Measurements from ENCODE around the gene NFATC1. TPM values are rescaled to one million over a fixed set of nuclear protein-coding genes. Genes with fewer than 3 reads are reported as not detected.

NFATC1 gene
- total RNA-seq, 4 donors from 2014 or later = 7.1 to 74.7 (median 28.4) TPM

DNA sequence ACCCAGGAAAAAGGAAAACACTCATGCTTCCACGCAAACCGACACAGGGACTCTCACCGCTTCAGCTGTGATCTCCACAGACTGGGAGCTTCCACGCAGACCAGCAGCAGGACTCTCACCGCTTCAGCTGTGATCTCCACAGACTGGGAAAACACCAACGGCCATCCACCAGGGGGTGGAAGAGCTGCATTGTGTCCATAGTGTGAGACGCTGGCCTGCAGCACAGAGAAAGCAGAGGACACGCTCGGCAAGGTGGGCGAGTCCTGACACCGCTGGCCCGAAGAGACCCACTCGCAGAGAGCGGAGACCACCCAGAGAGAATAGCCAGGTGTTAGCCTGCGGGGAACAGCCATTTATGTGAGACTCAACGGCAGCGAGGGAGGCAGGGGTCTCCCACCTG, 42.5 kb upstream of the NFATC1 start:
- H3K9me3 ChIP-seq = no peaks in the 10 kb centered on the region
- H3K36me3 ChIP-seq = peaks cover 0 to 40% of the 10 kb centered on the region in 2 donors
- H3K27ac ChIP-seq = no peak overlapping the region
- intact Hi-C loops (cut with DNase I; ENCODE audit: low total_unique reads) (no loop called here), in situ Hi-C loops (cut with MboI; ENCODE audit: low sequenced_read_pairs in 4 of 4) (no loop called here)
- no peak overlapping the region for H3K4me3 ChIP-seq
- H3K27me3 ChIP-seq = no peaks in the 10 kb centered on the region
- DNase-seq (no peak), ATAC-seq (no peak)
- no peaks in the 10 kb centered on the region for H3K4me1 ChIP-seq
- TF ChIP-seq, protein P1, sequence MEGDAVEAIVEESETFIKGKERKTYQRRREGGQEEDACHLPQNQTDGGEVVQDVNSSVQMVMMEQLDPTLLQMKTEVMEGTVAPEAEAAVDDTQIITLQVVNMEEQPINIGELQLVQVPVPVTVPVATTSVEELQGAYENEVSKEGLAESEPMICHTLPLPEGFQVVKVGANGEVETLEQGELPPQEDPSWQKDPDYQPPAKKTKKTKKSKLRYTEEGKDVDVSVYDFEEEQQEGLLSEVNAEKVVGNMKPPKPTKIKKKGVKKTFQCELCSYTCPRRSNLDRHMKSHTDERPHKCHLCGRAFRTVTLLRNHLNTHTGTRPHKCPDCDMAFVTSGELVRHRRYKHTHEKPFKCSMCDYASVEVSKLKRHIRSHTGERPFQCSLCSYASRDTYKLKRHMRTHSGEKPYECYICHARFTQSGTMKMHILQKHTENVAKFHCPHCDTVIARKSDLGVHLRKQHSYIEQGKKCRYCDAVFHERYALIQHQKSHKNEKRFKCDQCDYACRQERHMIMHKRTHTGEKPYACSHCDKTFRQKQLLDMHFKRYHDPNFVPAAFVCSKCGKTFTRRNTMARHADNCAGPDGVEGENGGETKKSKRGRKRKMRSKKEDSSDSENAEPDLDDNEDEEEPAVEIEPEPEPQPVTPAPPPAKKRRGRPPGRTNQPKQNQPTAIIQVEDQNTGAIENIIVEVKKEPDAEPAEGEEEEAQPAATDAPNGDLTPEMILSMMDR (IDR thresholded peaks at IDR 0.05 in 4 of 5, conservative IDR thresholded peaks at IDR 0.05 in 1 of 5) = no peak
- TF ChIP-seq POLR2A (IDR thresholded peaks at IDR 0.05) = no peak

DNA sequence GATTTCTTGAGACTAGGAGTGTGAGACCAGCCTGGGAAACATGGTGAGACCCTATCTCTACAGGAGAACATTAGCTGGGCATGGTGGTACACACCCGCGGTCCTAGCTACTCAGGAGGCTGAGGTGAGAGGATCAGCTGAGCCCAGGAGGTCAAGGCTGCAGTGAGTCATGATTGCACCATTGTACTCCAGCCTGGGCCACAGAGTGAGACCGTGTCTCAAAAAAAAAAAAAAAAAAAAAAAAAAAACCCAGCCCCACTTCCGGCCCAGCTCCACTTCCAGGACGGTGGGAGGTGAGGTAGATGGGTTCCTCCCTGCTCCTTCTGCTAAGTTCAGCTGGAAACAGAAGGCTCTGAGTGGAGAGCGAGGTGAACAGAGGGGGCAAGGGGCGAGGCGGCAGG, 41.4 kb upstream of the NFATC1 start:
- H3K4me3 ChIP-seq = no peak overlapping the region
- no peak for ATAC-seq
- intact Hi-C loops (cut with DNase I; ENCODE audit: low total_unique reads) = no loop called here
- H3K36me3 ChIP-seq = peaks cover 0 to 34% of the 10 kb centered on the region in 2 donors
- H3K27ac ChIP-seq = no peak overlapping the region
- H3K4me1 ChIP-seq = no peaks in the 10 kb centered on the region
- no peak for TF ChIP-seq POLR2A (IDR thresholded peaks at IDR 0.05)
- TF ChIP-seq, protein P1 (IDR thresholded peaks at IDR 0.05 in 4 of 5, conservative IDR thresholded peaks at IDR 0.05 in 1 of 5) = no peak
- in situ Hi-C loops (cut with MboI; ENCODE audit: low sequenced_read_pairs in 4 of 4) = no loop called here
- H3K9me3 ChIP-seq = no peaks in the 10 kb centered on the region
- H3K27me3 ChIP-seq = no peaks in the 10 kb centered on the region
- no peak for DNase-seq

DNA sequence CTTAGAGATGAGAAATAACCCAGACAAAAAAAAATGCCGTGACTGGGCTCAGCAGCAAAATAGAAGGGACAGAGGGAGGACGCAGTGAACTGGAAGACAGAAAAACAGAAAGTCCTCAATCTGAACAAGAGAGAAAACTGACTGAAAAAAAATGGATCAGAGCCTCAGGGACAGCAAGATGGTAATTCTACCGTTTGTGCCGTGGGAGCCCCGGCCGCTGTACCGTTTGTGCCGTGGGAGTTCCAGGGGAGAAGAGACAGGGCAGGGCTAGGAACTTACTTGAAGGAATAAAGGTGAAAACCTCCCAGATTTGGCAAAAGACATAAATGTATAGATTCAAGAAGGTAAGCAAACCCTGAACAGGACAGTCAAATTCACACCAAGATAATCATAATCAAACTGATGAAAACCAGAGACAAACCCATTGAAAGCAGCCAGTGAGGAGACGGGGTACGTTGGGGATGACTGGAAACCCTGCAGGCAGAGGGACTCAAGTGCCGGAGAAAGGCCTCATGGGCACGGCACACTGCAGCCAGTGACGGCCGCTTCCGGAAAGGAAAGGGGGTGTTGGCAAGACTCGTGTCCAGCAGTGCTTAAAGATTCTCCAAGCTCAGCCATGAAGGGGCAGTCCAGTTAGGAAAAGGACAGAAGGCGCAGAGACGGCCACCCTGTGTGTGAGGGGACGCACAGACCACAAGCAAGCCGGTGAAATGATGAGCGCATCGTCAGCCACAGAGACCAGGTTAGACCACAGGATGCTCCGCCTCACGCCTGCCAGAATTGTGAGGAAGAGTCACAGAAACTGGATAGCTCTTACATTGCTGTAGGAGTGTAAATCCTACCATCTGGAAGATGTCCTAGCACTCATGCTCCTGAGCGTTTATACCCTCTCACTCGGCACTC, 40.0 kb upstream of the NFATC1 start:
- ATAC-seq (no peak), DNase-seq (no peak)
- H3K9me3 ChIP-seq = no peaks in the 10 kb centered on the region
- H3K27ac ChIP-seq = no peak overlapping the region
- TF ChIP-seq, protein P1 (IDR thresholded peaks at IDR 0.05 in 4 of 5, conservative IDR thresholded peaks at IDR 0.05 in 1 of 5) = no peak
- TF ChIP-seq POLR2A (IDR thresholded peaks at IDR 0.05) = no peak
- in situ Hi-C loops (cut with MboI; ENCODE audit: low sequenced_read_pairs in 4 of 4) = no loop called here
- peaks cover 0 to 37% of the 10 kb centered on the region in 2 donors for H3K36me3 ChIP-seq
- H3K27me3 ChIP-seq = no peaks in the 10 kb centered on the region
- no peaks in the 10 kb centered on the region for H3K4me1 ChIP-seq
- H3K4me3 ChIP-seq = no peak overlapping the region
- intact Hi-C loops (cut with DNase I; ENCODE audit: low total_unique reads) = no loop called here

DNA sequence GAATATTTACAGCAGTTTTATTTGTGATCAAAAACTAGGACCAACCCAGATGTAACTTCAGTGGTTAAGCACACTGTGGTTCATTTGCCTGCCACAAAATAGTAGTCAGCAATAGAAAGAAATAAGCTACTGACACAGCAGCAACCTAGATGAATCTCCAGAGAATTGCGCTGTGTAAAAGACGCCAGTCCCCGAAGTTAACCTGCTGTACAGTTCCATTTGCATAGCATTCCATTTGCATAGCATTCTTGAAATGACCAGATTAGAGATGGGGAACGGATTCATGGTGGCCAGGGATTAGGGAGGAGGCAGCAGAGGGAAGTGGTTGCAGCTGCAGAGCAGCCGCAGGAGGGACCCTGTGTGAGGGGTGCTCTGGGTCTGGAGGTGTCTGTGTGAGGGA, 39.3 kb upstream of the NFATC1 start:
- in situ Hi-C loops (cut with MboI; ENCODE audit: low sequenced_read_pairs in 4 of 4) (no loop called here), intact Hi-C loops (cut with DNase I; ENCODE audit: low total_unique reads) (no loop called here)
- TF ChIP-seq, protein P1 (IDR thresholded peaks at IDR 0.05 in 4 of 5, conservative IDR thresholded peaks at IDR 0.05 in 1 of 5) = no peak
- TF ChIP-seq POLR2A (IDR thresholded peaks at IDR 0.05) = no peak
- Histone ChIP-seq H3K36me3 (peaks cover 0 to 45% of the 10 kb centered on the region in 2 donors), H3K9me3 (no peaks in the 10 kb centered on the region), H3K27ac (no peak overlapping the region), H3K4me3 (no peak overlapping the region), H3K4me1 (no peaks in the 10 kb centered on the region), H3K27me3 (no peaks in the 10 kb centered on the region)
- DNase-seq = no peak
- no peak for ATAC-seq
